Sigmoid colon (tissue), 4 donors: Measurements from ENCODE around the gene WDR48.

ENCODE experiments used
- EP300 ChIP-seq, 4 donors: sonication (generic); formaldehyde crosslinking; IDR thresholded peaks; one replicate each; pipeline ENCODE4 v1.6.1; 2017; ENCODE audit warnings: antibody characterized with exemption in 4 of 4
- POLR2A ChIP-seq, 2 donors: fragments of 450-650 bp; IDR thresholded peaks; one replicate each; pipeline ENCODE4 v1.6.1; 2016; ENCODE audit warnings: antibody characterized with exemption in 2 of 2, mild to moderate bottlenecking in 2 of 2, moderate library complexity in 2 of 2
- TF ChIP-seq, protein P1 (sequence below), 4 experiments: fragments of 450-650 bp in 3 of 4; fragments of 200-600 bp in 1 of 4; IDR thresholded peaks; one replicate each; pipeline ENCODE4 v1.5.1; 2016 to 2019; ENCODE audit warnings: antibody characterized with exemption in 4 of 4, mild to moderate bottlenecking in 3 of 4, moderate library complexity in 2 of 4

DNA sequence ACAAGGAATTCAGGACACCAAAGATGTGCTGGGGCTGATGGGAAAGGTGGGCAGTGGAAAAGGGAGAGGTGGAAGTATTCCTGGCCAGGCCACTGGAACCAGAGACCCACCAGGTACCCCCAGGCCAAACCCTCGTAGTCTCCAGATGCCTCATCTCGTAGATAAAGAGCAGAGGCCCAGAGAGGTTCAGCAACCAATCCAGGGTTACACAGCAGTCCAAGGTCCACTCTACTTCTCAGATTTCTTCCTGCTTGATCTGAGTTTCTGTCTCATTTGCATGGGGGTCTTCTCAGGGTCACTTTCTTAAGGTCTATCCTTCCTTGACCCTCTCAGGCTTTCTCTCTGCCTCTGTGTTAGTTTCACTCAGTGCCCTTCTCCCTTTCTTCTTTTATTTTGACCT, 60.7 kb downstream of the WDR48 start:
- TF ChIP-seq POLR2A (IDR thresholded peaks at IDR 0.05) (no peak), EP300 (IDR thresholded peaks at IDR 0.05) (no peak)
- TF ChIP-seq, protein P1, sequence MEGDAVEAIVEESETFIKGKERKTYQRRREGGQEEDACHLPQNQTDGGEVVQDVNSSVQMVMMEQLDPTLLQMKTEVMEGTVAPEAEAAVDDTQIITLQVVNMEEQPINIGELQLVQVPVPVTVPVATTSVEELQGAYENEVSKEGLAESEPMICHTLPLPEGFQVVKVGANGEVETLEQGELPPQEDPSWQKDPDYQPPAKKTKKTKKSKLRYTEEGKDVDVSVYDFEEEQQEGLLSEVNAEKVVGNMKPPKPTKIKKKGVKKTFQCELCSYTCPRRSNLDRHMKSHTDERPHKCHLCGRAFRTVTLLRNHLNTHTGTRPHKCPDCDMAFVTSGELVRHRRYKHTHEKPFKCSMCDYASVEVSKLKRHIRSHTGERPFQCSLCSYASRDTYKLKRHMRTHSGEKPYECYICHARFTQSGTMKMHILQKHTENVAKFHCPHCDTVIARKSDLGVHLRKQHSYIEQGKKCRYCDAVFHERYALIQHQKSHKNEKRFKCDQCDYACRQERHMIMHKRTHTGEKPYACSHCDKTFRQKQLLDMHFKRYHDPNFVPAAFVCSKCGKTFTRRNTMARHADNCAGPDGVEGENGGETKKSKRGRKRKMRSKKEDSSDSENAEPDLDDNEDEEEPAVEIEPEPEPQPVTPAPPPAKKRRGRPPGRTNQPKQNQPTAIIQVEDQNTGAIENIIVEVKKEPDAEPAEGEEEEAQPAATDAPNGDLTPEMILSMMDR (IDR thresholded peaks at IDR 0.05), result no peak
